GM12875 (cell line): Measurements from ENCODE around the gene PDE1A.
"Not testable (repeated sequence)": the region's sequence is repeated elsewhere in the genome, so short reads cannot be mapped to it uniquely, and the experiment has no call there.

Experiments used
- H3K4me3 ChIP-seq: one replicate; pipeline ENCODE4 v1.5.1; 2011; ENCODE audit warnings: low read depth, low read length, control low read depth
- CTCF ChIP-seq: IDR thresholded peaks from 2 replicates; pipeline ENCODE4 v1.5.1; 2011; ENCODE audit warnings: low read depth, mild to moderate bottlenecking, control low read depth, inconsistent platforms, low read length, moderate library complexity, borderline replicate concordance; ENCODE audit not compliant: insufficient read depth

The PDE1A gene

GRCh38 chr2:182291296-182291695, 135.5 kb downstream of the PDE1A start:
- H3K4me3 ChIP-seq = no peak overlapping the region
- no peak for TF ChIP-seq CTCF

- TF ChIP-seq CTCF = no peak
- no peak overlapping the region for H3K4me3 ChIP-seq
Observed at GRCh38 chr2:182283512-182283911, 143.3 kb downstream of the PDE1A start.

- no peak for TF ChIP-seq CTCF
- H3K4me3 ChIP-seq = no peak overlapping the region
Observed at GRCh38 chr2:182281276-182281675, 145.6 kb downstream of the PDE1A start.

GRCh38 chr2:182280118-182280517, 146.7 kb downstream of the PDE1A start:
- no peak overlapping the region for H3K4me3 ChIP-seq
- TF ChIP-seq CTCF = no peak

GRCh38 chr2:182276662-182277061, 150.2 kb downstream of the PDE1A start:
- H3K4me3 ChIP-seq = not testable (repeated sequence)

GRCh38 chr2:182267971-182268370, 158.9 kb downstream of the PDE1A start:
- TF ChIP-seq CTCF = no peak
- H3K4me3 ChIP-seq = no peak overlapping the region

- H3K4me3 ChIP-seq = no peak overlapping the region
- no peak for TF ChIP-seq CTCF
Observed at GRCh38 chr2:182266909-182267308, 159.9 kb downstream of the PDE1A start.

- no peak for TF ChIP-seq CTCF
- no peak overlapping the region for H3K4me3 ChIP-seq
Observed at GRCh38 chr2:182265718-182266117, 161.1 kb downstream of the PDE1A start.
